Activated CD4-positive, alpha-beta T cell treated with anti-CD3 and anti-CD28 coated beads for 4 hours (primary cell): ENCODE data around the gene IGF2BP1.

Experiments used
- DNase-seq, 2 donors: peaks; one replicate each; pipeline ENCODE4 v3.0.0-alpha.2; 2020

IGF2BP1 gene

DNA sequence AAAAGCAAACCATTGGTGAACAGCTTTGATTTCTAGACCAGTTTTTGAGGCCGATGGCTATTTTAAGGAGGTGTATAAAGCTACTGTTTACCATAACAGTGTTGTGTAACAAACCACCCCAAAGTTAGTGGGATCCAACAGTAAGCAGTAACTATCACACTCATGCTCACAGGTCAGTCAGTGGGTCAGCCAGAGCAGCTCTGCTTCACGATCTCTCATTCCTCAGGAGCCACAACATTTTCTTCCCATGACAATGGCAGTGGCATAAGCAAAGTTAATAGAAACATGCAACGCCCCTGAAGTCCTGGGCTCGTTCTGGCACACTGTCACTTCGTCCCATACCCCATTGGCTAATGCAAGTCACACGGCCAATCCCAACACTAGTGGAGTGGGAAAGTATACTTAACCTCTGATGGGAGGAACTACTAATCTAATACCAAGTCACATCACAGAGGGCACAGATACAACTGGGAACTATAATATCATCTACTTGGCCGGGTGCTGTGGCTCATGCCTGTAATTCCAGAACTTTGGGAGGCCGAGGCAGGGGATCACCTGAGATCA lies 107.4 kb downstream of the IGF2BP1 start:
- DNase-seq, result no peak
